HG02884 (cell line): ENCODE results near the gene ZNF142.
A peak's percentile ranks its signal among the peaks of the same experiment; 100 is the strongest.

ENCODE experiments used
- ATAC-seq: cut with Tn5 transposase; IDR thresholded peaks from one replicate; pipeline ENCODE4 v1.9.1; 2021; ENCODE audit warnings: mild to moderate bottlenecking, moderate library complexity; ENCODE audit not compliant: unreplicated experiment

ZNF142 gene

GRCh38 chr2:218658671-218659257, 659 bp downstream of the ZNF142 start:
- peak; percentile 29 for ATAC-seq

- ATAC-seq = no peak
Observed at GRCh38 chr2:218655751-218656150, 3.7 kb downstream of the ZNF142 start.

- no peak for ATAC-seq
Observed at GRCh38 chr2:218648787-218649100, 10.7 kb downstream of the ZNF142 start.

GRCh38 chr2:218648088-218648786, 11.2 kb downstream of the ZNF142 start:
- no peak for ATAC-seq

GRCh38 chr2:218645126-218645525, 14.3 kb downstream of the ZNF142 start:
- ATAC-seq = no peak

GRCh38 chr2:218644721-218645120, 14.7 kb downstream of the ZNF142 start:
- no peak for ATAC-seq

GRCh38 chr2:218643751-218644310, 15.6 kb downstream of the ZNF142 start:
- no peak for ATAC-seq

GRCh38 chr2:218642786-218643185, 16.6 kb downstream of the ZNF142 start:
- no peak for ATAC-seq

- no peak for ATAC-seq
Observed at GRCh38 chr2:218642121-218642656, 17.2 kb downstream of the ZNF142 start.

GRCh38 chr2:218638372-218638771, 21.1 kb downstream of the ZNF142 start:
- ATAC-seq = no peak

GRCh38 chr2:218635719-218636118, 23.7 kb downstream of the ZNF142 start:
- ATAC-seq = no peak

- ATAC-seq = no peak
Observed at GRCh38 chr2:218631837-218632236, 27.6 kb downstream of the ZNF142 start.

- no peak for ATAC-seq
Observed at GRCh38 chr2:218627939-218628338, 31.5 kb downstream of the ZNF142 start.

- ATAC-seq = no peak
Observed at GRCh38 chr2:218626369-218626768, 33.1 kb downstream of the ZNF142 start.

GRCh38 chr2:218623366-218623705, 36.1 kb downstream of the ZNF142 start:
- no peak for ATAC-seq

- ATAC-seq = no peak
Observed at GRCh38 chr2:218622606-218623365, 36.6 kb downstream of the ZNF142 start.

- ATAC-seq = no peak
Observed at GRCh38 chr2:218621007-218621406, 38.4 kb downstream of the ZNF142 start.

- ATAC-seq = no peak
Observed at GRCh38 chr2:218618102-218618860, 41.1 kb downstream of the ZNF142 start.

GRCh38 chr2:218615868-218616315, 43.5 kb downstream of the ZNF142 start:
- ATAC-seq = no peak

- ATAC-seq = no peak
Observed at GRCh38 chr2:218607436-218608115, 51.8 kb downstream of the ZNF142 start, which contains the start of gene PLCD4. PLCD4 (plus strand) TSS chr2:218607899; CDS start chr2:218615740, 7,841 bp downstream.
